HG03066 (cell line): Measurements from ENCODE around the gene GNA12.
"Not testable (repeated sequence)": the region's sequence is repeated elsewhere in the genome, so short reads cannot be mapped to it uniquely, and the experiment has no call there.

Experiments used
- ATAC-seq: cut with Tn5 transposase; IDR thresholded peaks from one replicate; pipeline ENCODE4 v1.9.1; 2021; ENCODE audit warnings: low read depth; ENCODE audit not compliant: unreplicated experiment

GNA12 gene

DNA sequence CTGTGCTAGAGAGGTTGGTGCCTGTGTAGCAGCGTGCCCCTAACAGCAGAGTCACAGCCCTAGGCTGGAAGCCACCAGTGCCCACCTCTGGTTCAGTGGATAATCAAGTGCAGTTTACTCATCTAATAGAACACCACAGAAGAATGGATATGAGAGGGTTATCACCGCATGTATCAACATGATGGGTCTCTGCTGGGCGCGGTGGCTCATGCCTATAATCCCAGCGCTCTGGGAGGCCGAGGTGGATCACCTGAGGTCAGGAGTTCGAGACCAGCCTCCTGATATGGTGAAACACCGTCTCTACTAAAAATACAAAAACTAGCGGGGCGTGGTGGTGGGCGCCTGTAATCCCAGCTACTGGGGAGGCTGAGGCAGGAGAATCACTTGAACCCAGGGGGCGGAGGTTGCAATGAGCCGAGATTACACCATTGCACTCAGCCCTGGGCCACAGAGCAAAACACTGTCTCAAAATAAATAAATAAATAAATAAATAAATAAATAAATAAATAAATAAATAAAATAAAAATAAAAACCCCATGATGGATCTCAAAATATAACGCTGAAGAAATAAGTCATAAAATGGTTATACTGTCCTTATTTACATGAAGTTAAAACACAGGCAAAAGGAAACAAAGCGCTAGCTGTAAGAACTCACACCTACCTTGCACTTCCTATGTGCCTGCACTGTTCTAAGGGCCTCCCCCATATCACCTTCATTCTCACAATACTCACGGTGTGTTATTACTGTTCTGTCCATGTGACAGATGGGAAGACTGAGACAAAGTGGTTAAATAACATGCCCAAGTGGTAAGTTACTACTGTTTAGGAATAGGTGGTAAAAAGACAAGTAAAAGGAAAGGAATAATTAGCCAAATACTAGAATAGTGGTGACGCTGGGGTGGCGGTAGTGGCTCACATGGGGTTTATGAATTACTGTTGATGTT is 85.2 kb downstream of the GNA12 start:
- ATAC-seq, result peak; percentile 3

- peak; percentile 62 for ATAC-seq
Measured at GRCh38 chr7:2757904-2758672, 86.0 kb downstream of the GNA12 start.

- no peak for ATAC-seq
Measured at GRCh38 chr7:2757361-2757903, 86.7 kb downstream of the GNA12 start.

- no peak for ATAC-seq
Measured at GRCh38 chr7:2755531-2755930, 88.6 kb downstream of the GNA12 start.

DNA sequence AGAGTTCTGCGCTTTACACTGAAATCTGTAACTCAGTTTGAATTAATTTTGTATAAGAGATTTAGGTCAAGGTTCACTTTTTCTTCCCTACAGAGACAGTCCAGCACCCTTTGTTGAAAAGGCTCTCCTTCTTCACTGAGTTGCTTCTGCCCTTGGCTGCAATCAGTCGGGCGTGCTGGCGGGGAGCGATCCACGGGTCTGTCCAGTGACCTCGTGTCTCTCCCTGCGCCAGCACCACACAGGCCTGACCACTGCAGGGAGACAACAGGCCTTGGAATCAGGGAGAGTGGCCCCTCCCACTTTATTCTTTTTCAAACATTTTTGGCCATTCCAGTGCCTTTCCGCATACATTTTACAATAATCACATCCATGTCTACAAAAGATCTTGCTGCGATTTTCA is 89.2 kb downstream of the GNA12 start:
- no peak for ATAC-seq

GRCh38 chr7:2754086-2754485 is 90.0 kb downstream of the GNA12 start:
- no peak for ATAC-seq

GRCh38 chr7:2753148-2753547 is 91.0 kb downstream of the GNA12 start:
- ATAC-seq, result no peak

GRCh38 chr7:2751086-2751485 is 93.0 kb downstream of the GNA12 start:
- no peak for ATAC-seq

DNA sequence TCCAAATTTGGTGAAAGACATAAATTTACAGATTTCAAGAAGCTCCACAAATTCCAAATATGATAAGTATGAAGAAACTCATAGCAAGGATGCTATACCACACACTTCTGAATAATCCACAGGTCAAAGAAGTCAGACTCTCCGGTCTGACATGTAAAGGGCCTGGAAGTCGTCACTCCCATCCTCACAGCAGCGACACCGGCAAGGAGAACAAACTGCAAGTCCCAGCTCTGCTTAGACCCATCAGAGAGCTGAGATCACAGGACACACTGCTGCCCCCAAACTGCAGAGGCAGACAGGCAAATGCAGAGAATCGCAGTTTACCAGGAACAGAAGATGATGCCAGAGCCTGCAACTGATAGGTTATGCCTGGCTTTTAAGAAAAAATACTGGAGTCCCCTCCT is 94.1 kb downstream of the GNA12 start:
- no peak for ATAC-seq

DNA sequence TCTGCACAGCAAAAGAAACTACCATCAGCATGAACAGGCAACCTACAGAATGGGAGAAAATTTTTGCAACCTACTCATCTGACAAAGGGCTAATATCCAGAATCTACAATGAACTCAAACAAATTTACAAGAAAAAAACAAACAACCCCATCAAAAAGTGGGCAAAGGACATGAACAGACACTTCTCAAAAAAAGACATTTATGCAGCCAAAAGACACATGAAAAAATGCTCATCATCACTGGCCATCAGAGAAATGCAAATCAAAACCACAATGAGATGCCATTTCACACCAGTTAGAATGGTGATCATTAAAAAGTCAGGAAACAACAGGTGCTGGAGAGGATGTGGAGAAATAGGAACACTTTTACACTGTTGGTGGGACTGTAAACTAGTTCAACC is 95.4 kb downstream of the GNA12 start:
- not testable (repeated sequence) for ATAC-seq

DNA sequence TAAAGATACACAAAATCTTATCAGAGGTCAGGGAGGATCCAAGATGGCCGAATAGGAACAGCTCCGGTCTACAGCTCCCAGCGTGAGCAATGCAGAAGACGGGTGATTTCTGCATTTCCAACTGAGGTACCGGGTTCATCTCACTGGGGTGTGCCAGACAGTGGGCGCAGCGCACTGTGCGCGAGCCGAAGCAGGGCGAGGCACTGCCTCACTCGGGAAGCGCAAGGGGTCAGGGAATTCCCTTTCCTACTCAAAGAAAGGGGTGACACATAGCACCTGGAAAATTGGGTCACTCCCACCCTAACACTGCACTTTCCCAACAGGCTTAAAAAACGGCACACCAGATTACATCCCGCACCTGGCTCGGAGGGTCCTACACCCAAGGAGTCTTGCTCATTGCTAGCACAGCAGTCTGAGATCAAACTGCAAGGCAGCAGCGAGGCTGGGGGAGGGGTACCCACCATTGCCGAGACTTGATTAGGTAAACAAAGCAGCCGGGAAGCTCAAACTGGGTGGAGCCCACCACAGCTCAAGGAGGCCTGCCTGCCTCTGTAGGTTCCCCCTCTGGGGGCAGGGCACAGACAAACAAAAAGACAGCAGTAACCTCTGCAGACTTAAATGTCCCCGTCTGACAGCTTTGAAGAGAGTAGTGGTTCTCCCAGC is 100.5 kb downstream of the GNA12 start:
- not testable (repeated sequence) for ATAC-seq

GRCh38 chr7:2738766-2739549 is 105.2 kb downstream of the GNA12 start:
- ATAC-seq, result no peak

DNA sequence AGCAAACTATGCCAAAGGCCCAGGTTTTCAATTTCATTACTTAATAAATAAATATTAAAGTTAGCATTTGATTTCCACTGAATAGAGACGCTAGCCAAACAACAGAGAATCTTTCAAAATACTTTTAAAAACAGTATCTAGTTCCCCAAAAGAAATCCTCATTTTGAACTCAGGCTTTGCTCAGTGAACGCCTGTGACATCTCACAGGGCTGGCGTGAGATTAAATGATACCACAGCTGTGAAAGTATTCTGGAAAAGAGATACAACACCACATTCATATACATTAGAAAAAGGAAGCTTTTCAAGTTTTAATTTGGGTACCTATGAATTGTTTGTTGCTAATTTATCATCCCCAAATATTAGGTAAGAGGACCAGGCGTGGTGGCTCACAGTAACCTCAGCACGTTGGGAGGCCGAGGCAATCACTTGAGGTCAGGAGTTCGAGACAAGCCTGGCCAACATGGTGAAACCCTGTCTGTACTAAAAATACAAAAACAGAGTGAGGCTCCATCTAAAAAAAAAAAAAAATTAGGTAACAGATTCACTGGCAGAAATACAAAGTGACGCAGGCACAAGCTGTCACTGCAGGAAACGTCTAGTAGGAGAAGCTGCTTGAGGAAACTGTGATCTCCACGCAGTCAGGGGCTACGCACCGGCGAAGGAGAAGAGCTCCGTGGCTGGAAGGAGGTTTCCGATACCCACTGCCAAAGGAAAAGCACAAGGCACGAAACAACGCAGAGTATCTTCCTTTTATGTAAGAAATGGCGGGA is 106.2 kb downstream of the GNA12 start:
- ATAC-seq, result no peak

DNA sequence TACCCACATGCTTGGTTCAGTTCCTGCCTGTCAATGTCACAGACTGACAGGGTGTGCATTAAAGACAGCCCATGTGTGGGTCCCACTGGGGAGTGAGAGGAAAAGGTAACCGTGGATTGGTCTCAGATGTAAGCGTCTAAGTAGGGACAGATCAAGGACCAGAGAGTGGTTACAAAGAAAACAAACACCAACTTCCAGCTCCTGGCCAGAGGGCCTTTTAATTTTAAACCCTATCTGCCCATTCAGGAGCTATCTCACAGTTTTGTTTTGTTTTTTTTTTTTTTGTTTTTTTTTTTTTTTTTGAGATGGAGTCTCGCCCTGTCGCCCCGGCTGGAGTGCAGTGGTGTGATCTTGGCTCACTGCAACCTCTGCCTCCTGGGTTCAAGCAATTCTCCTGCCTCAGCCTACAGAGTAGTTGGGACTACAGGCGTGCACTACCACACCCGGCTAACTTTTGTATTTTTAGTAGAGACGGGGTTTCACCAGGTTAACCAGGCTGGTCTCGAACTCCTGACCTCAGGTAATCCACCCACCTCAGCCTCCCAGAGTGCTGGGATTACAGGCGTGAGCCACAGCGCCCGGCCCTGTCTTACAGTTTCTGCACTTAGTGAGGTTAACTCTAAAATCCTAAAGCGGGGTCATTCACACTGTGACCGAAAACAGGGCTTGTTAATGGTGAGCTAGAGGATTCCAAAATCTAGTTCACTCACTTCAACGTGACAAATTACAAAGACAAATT is 106.9 kb downstream of the GNA12 start:
- not testable (repeated sequence) for ATAC-seq

DNA sequence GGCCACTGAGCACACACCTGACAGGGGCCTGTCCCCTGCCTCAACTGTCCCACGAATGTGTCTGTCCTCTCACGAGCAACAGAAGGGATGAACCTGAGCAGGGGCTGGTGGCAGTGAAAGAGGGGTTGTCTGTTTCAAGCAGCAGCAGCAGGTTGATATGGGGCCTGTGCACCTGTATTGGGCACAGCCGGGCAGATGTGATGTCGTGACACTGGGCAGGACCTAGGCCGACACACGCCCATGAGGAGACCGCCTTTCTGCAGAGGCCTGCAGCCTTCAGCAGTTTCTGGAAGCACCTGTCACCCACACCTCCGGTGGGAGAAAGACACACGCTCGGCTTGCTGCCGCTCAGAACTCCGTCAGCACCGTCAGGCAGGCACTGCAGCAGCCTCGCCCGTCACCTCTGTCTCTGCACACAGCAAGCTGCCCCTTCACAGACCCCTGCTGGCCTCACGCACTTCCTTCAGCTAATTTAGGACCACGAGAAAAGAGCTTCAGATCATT is 107.6 kb downstream of the GNA12 start:
- ATAC-seq, result no peak

DNA sequence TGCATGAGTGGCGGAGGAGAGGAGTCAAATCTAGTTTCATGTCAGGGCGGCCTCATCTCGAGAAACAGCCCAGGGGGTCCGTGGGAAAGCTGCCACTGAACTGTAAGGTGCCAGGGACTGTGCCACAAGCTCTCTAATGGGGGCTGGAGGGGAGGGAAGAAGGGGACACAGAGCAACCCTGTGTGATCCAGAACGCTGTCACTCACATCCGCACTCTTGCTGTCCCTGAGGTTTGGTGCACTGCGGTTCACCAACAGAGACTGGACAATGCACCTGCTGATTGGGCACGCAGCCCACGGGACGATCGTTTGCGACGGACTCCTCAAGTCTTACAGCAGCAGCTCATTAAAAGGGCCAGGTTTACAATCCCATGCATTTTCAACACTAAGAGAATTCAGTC is 108.4 kb downstream of the GNA12 start:
- ATAC-seq, result no peak

DNA sequence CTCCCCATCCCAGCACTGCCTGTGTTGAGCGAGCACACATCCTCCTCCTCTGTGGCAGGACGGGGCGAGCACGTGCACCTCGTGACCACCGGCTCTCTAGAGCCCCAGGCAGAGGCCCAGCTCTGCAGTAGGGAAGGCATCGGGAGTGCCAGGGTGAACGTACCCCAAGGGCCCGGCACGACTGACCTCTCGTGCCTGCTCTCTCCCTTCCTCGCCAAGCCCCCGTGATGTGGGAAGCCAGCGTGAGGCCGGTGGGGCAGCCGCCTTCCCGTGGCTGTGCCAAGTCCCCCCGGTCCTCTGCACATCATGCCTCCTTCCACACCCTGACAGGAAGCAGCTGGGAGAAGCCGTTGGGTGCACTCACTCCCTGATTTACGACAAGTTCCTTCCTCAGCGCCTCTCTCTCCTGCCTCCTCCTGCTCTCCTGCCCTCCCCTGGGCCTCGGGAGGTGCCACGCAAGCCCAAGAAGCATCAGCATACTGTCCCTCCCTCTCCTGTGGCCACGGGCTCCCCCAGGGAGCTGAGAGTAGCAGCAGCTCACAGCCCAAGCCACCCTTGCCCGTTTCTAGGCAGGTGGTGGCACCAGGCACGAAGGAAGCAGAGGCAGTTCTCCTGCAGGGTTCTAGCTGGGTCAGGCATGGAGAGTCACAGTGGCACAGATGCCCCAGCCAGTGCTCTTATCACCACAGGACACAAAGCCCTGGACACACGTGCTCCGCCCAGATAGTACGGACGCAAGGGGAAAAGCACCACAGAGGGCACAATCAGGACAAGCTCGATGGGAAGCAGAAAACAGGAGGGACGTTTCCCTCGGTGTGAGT is 109.1 kb downstream of the GNA12 start:
- no peak for ATAC-seq
